GM19351 (cell line): ENCODE measurements around the gene TBC1D13.

Experiments used
- ATAC-seq: cut with Tn5 transposase; IDR thresholded peaks from one replicate; pipeline ENCODE4 v1.9.1; 2021; ENCODE audit warnings: mild to moderate bottlenecking, moderate library complexity; ENCODE audit not compliant: unreplicated experiment

Gene TBC1D13

GRCh38 chr9:128820665-128821583, 33.9 kb downstream of the TBC1D13 start:
- ATAC-seq, result no peak

GRCh38 chr9:128821584-128822406, 34.7 kb downstream of the TBC1D13 start:
- ATAC-seq, result no peak

- ATAC-seq, result no peak
Measured at GRCh38 chr9:128822407-128823042, 35.5 kb downstream of the TBC1D13 start.

- no peak for ATAC-seq
Measured at GRCh38 chr9:128823362-128823902, 36.4 kb downstream of the TBC1D13 start.

GRCh38 chr9:128823903-128824406, 36.9 kb downstream of the TBC1D13 start:
- ATAC-seq, result no peak

GRCh38 chr9:128824911-128825310, 37.9 kb downstream of the TBC1D13 start:
- no peak for ATAC-seq

GRCh38 chr9:128825923-128826700, 39.1 kb downstream of the TBC1D13 start:
- ATAC-seq, result no peak

GRCh38 chr9:128828267-128828666, 41.2 kb downstream of the TBC1D13 start:
- no peak for ATAC-seq

GRCh38 chr9:128828719-128829452, 41.8 kb downstream of the TBC1D13 start:
- ATAC-seq, result peak; percentile 10

GRCh38 chr9:128829477-128830251, 42.6 kb downstream of the TBC1D13 start, which contains the start of gene SPOUT1:
TSS of gene SPOUT1 (minus strand) at chr9:128829794. CDS start at chr9:128829780, 14 bp downstream.
- peak; percentile 98 for ATAC-seq

- ATAC-seq, result no peak
Measured at GRCh38 chr9:128833696-128834095, 46.6 kb downstream of the TBC1D13 start.

GRCh38 chr9:128835246-128836210, 48.5 kb downstream of the TBC1D13 start:
- ATAC-seq, result no peak

- no peak for ATAC-seq
Measured at GRCh38 chr9:128836509-128837145, 49.6 kb downstream of the TBC1D13 start.

GRCh38 chr9:128838338-128838737, 51.3 kb downstream of the TBC1D13 start:
- ATAC-seq, result no peak

GRCh38 chr9:128840524-128840923, 53.5 kb downstream of the TBC1D13 start:
- ATAC-seq, result no peak

GRCh38 chr9:128841694-128842492, 54.8 kb downstream of the TBC1D13 start:
- no peak for ATAC-seq
